HG03460 (cell line): ENCODE data around the gene KIT.

Experiments used
- ATAC-seq: cut with Tn5 transposase; IDR thresholded peaks from one replicate; pipeline ENCODE4 v1.9.1; 2021; ENCODE audit not compliant: unreplicated experiment

Gene KIT

GRCh38 chr4:54659749-54660535, 2.2 kb downstream of the KIT start:
- no peak for ATAC-seq

GRCh38 chr4:54660591-54660990, 2.8 kb downstream of the KIT start:
- no peak for ATAC-seq

- ATAC-seq = no peak
Measured at GRCh38 chr4:54661169-54661568, 3.4 kb downstream of the KIT start.

- no peak for ATAC-seq
Measured at GRCh38 chr4:54661686-54662085, 3.9 kb downstream of the KIT start.

GRCh38 chr4:54662123-54662522, 4.4 kb downstream of the KIT start:
- ATAC-seq = no peak

- ATAC-seq = no peak
Measured at GRCh38 chr4:54662901-54663585, 5.3 kb downstream of the KIT start.

GRCh38 chr4:54664400-54664799, 6.6 kb downstream of the KIT start:
- no peak for ATAC-seq

- ATAC-seq = no peak
Measured at GRCh38 chr4:54668014-54668611, 10.4 kb downstream of the KIT start.

GRCh38 chr4:54669831-54670230, 12.1 kb downstream of the KIT start:
- ATAC-seq = no peak

- ATAC-seq = no peak
Measured at GRCh38 chr4:54675721-54676461, 18.1 kb downstream of the KIT start.

GRCh38 chr4:54676658-54677057, 18.9 kb downstream of the KIT start:
- ATAC-seq = no peak

GRCh38 chr4:54677416-54677815, 19.7 kb downstream of the KIT start:
- no peak for ATAC-seq

- no peak for ATAC-seq
Measured at GRCh38 chr4:54677853-54678650, 20.3 kb downstream of the KIT start.

- ATAC-seq = no peak
Measured at GRCh38 chr4:54678826-54679225, 21.1 kb downstream of the KIT start.

GRCh38 chr4:54679813-54680212, 22.1 kb downstream of the KIT start:
- ATAC-seq = no peak

GRCh38 chr4:54683616-54684346, 26.0 kb downstream of the KIT start:
- no peak for ATAC-seq

- ATAC-seq = no peak
Measured at GRCh38 chr4:54685810-54686209, 28.1 kb downstream of the KIT start.

- ATAC-seq = peak; percentile 48
Measured at GRCh38 chr4:54687887-54688841, 30.4 kb downstream of the KIT start.

- ATAC-seq = no peak
Measured at GRCh38 chr4:54695337-54695736, 37.6 kb downstream of the KIT start.
